ENCODE data around the gene HLA-DQB2.

- no peak for TF ChIP-seq CTCF (IDR thresholded peaks at IDR 0.05; ENCODE audit: low read depth, low read length)
- no peak for TF ChIP-seq EZH2phosphoT487 (IDR thresholded peaks at IDR 0.05; ENCODE audit: low read depth)
Observed at GRCh38 chr6:32744776-32745175, 18.6 kb downstream of the HLA-DQB2 start.

All from OCI-LY3 (cell line).